OCI-LY3 (cell line): Measurements from ENCODE around the gene CUL1.

Experiments used
- CTCF ChIP-seq: fragments of 200-600, 300-600 bp; sonication (generic); IDR thresholded peaks from 2 replicates; pipeline ENCODE4 v1.5.1; 2014; ENCODE audit warnings: antibody characterized with exemption, low read length, low read depth
- EZH2phosphoT487 ChIP-seq: fragments of 200-600 bp; shearing (Covaris generic); IDR thresholded peaks from 2 replicates; pipeline ENCODE4 v1.6.1; 2018; ENCODE audit warnings: antibody characterized with exemption, mixed run types, low read depth

GRCh38 chr7:148664324-148664723, 34.4 kb upstream of the CUL1 start:
- no peak for TF ChIP-seq CTCF
- no peak for TF ChIP-seq EZH2phosphoT487
